Umbilical cord (tissue), 2 donors: ENCODE measurements around the gene LPP. TPM values are rescaled to one million over a fixed set of nuclear protein-coding genes. Genes with fewer than 3 reads are reported as not detected.

Experiments used
- DNase-seq: peaks from one replicate; pipeline ENCODE4 v3.0.0-alpha.2; 2015; ENCODE audit warnings: low spot score
- total RNA-seq: library from RNA; depleted of rRNA; stranded (reverse); fragments of >200 nt; gene quantifications from one replicate; pipeline ENCODE4 v1.2.3, GENCODE V29; 2014; ENCODE audit warnings: low replicate concordance; ENCODE audit not compliant: insufficient read depth

The LPP gene
- total RNA-seq, 1 donor from 2014 or later: 717 TPM

GRCh38 chr3:188169830-188170455, 16.0 kb downstream of the LPP start:
- no peak for DNase-seq

GRCh38 chr3:188170461-188171459, 16.8 kb downstream of the LPP start:
- DNase-seq: no peak

- DNase-seq: peak; percentile 35
Measured at GRCh38 chr3:188171682-188172467, 17.9 kb downstream of the LPP start.

- DNase-seq: no peak
Measured at GRCh38 chr3:188174317-188175044, 20.5 kb downstream of the LPP start.

GRCh38 chr3:188176476-188176875, 22.5 kb downstream of the LPP start:
- DNase-seq: no peak

- DNase-seq: no peak
Measured at GRCh38 chr3:188176884-188177283, 22.9 kb downstream of the LPP start.

GRCh38 chr3:188177721-188178120, 23.8 kb downstream of the LPP start:
- no peak for DNase-seq

GRCh38 chr3:188178293-188178936, 24.5 kb downstream of the LPP start:
- no peak for DNase-seq

- DNase-seq: peak; percentile 84
Measured at GRCh38 chr3:188179006-188179966, 25.3 kb downstream of the LPP start.

GRCh38 chr3:188180114-188180513, 26.2 kb downstream of the LPP start:
- DNase-seq: no peak

- DNase-seq: no peak
Measured at GRCh38 chr3:188183452-188183851, 29.5 kb downstream of the LPP start.

- DNase-seq: no peak
Measured at GRCh38 chr3:188184160-188184559, 30.2 kb downstream of the LPP start.

- DNase-seq: no peak
Measured at GRCh38 chr3:188184649-188185048, 30.7 kb downstream of the LPP start.

GRCh38 chr3:188185717-188186251, 31.8 kb downstream of the LPP start:
- DNase-seq: no peak

GRCh38 chr3:188187053-188187452, 33.1 kb downstream of the LPP start:
- no peak for DNase-seq

- DNase-seq: no peak
Measured at GRCh38 chr3:188188911-188189310, 35.0 kb downstream of the LPP start.

- DNase-seq: no peak
Measured at GRCh38 chr3:188191460-188191859, 37.5 kb downstream of the LPP start.

- DNase-seq: no peak
Measured at GRCh38 chr3:188192034-188192433, 38.1 kb downstream of the LPP start.

- no peak for DNase-seq
Measured at GRCh38 chr3:188194332-188194731, 40.4 kb downstream of the LPP start.
